Muscle layer of colon (tissue), 2 donors: Measurements from ENCODE around the gene U2AF1L4.

ENCODE experiments used
- H3K27ac ChIP-seq: one replicate; pipeline ENCODE4 v1.7.0; 2013; ENCODE audit warnings: low read depth, mild to moderate bottlenecking, low read length, moderate library complexity
- H3K27me3 ChIP-seq, 2 donors: one replicate each; pipeline ENCODE4 v1.7.0; 2013; ENCODE audit warnings: low read length in 2 of 2, mild to moderate bottlenecking in 2 of 2; ENCODE audit not compliant: insufficient read depth in 2 of 2, control insufficient read depth in 1 of 2
- H3K36me3 ChIP-seq: one replicate; pipeline ENCODE4 v1.7.0; 2013; ENCODE audit warnings: mild to moderate bottlenecking, low read length; ENCODE audit not compliant: insufficient read depth
- H3K4me1 ChIP-seq: one replicate; pipeline ENCODE4 v1.7.0; 2013; ENCODE audit warnings: mild to moderate bottlenecking, low read length; ENCODE audit not compliant: insufficient read depth
- H3K4me3 ChIP-seq, 2 donors: one replicate each; pipeline ENCODE4 v1.7.0; 2013; ENCODE audit warnings: low read length in 2 of 2, low read depth in 1 of 2, mild to moderate bottlenecking in 1 of 2, moderate library complexity in 1 of 2
- H3K9ac ChIP-seq: one replicate; pipeline ENCODE4 v1.7.0; 2013; ENCODE audit warnings: low read length
- H3K9me3 ChIP-seq: one replicate; pipeline ENCODE4 v1.7.0; 2013; ENCODE audit warnings: mild to moderate bottlenecking, low read length
- donor health status: abdominal sarcoma.
- donor health status: Adenocarcinoma of cecum.

The U2AF1L4 gene

GRCh38 chr19:35764432-35765315 is 19.5 kb upstream of the U2AF1L4 start:
- Histone ChIP-seq H3K27me3 (no peaks in the 10 kb centered on the region), H3K9ac (no peak overlapping the region), H3K4me3 (no peak overlapping the region), H3K9me3 (no peaks in the 10 kb centered on the region), H3K36me3 (peaks cover 12% of the 10 kb centered on the region), H3K4me1 (peaks cover 3% of the 10 kb centered on the region), H3K27ac (no peak overlapping the region)

- H3K27ac ChIP-seq = no peak overlapping the region
- peaks cover 12% of the 10 kb centered on the region for H3K36me3 ChIP-seq
- no peaks in the 10 kb centered on the region for H3K27me3 ChIP-seq
- peaks cover 15% of the 10 kb centered on the region for H3K4me1 ChIP-seq
- no peaks in the 10 kb centered on the region for H3K9me3 ChIP-seq
- H3K9ac ChIP-seq = no peak overlapping the region
- H3K4me3 ChIP-seq = no peak overlapping the region
Measured at GRCh38 chr19:35760711-35761349, 15.6 kb upstream of the U2AF1L4 start.

GRCh38 chr19:35759697-35760096 is 14.5 kb upstream of the U2AF1L4 start:
- peaks cover 21% of the 10 kb centered on the region for H3K4me1 ChIP-seq
- H3K27ac ChIP-seq = no peak overlapping the region
- H3K9me3 ChIP-seq = no peaks in the 10 kb centered on the region
- no peak overlapping the region for H3K9ac ChIP-seq
- no peak overlapping the region for H3K4me3 ChIP-seq
- H3K27me3 ChIP-seq = no peaks in the 10 kb centered on the region
- peaks cover 12% of the 10 kb centered on the region for H3K36me3 ChIP-seq

GRCh38 chr19:35757749-35758608 is 12.8 kb upstream of the U2AF1L4 start, which contains the start of gene PROSER3:
Gene PROSER3, plus strand, starts transcription at chr19:35758176. Its CDS starts 40 bp downstream, at chr19:35758216.
- Histone ChIP-seq H3K9me3 (no peaks in the 10 kb centered on the region), H3K27me3 (no peaks in the 10 kb centered on the region), H3K4me3 (peak within 1 kb of the TSS; percentile 79 to 97), H3K9ac (peak within 1 kb of the TSS; percentile 95), H3K4me1 (peaks cover 34% of the 10 kb centered on the region), H3K27ac (peak within 1 kb of the TSS; percentile 98), H3K36me3 (peaks cover 27% of the 10 kb centered on the region)

- Histone ChIP-seq H3K9ac (peak overlapping the region; percentile 95), H3K27me3 (no peaks in the 10 kb centered on the region), H3K27ac (peak overlapping the region; percentile 98), H3K4me1 (peaks cover 34% of the 10 kb centered on the region), H3K4me3 (peak overlapping the region; percentile 10 to 97), H3K9me3 (no peaks in the 10 kb centered on the region), H3K36me3 (peaks cover 34% of the 10 kb centered on the region)
Measured at GRCh38 chr19:35757231-35757748, 12.1 kb upstream of the U2AF1L4 start.

GRCh38 chr19:35756377-35757230 is 11.4 kb upstream of the U2AF1L4 start, which contains the start of gene HSPB6:
Gene HSPB6, minus strand, starts transcription at chr19:35757029. Its CDS starts 21 bp downstream, at chr19:35757008.
- peaks cover 34% of the 10 kb centered on the region for H3K4me1 ChIP-seq
- H3K9ac ChIP-seq = peak within 1 kb of the TSS; percentile 95
- H3K36me3 ChIP-seq = peaks cover 27% of the 10 kb centered on the region
- H3K27me3 ChIP-seq = no peaks in the 10 kb centered on the region
- peak within 1 kb of the TSS; percentile 98 for H3K27ac ChIP-seq
- no peaks in the 10 kb centered on the region for H3K9me3 ChIP-seq
- H3K4me3 ChIP-seq = peak within 1 kb of the TSS; percentile 59 to 97

- peak overlapping the region; percentile 98 for H3K27ac ChIP-seq
- H3K36me3 ChIP-seq = peaks cover 23% of the 10 kb centered on the region
- H3K9ac ChIP-seq = peak overlapping the region; percentile 95
- peak overlapping the region; percentile 59 to 97 for H3K4me3 ChIP-seq
- no peaks in the 10 kb centered on the region for H3K27me3 ChIP-seq
- peaks cover 34% of the 10 kb centered on the region for H3K4me1 ChIP-seq
- H3K9me3 ChIP-seq = no peaks in the 10 kb centered on the region
Measured at GRCh38 chr19:35755550-35756376, 10.5 kb upstream of the U2AF1L4 start.

DNA sequence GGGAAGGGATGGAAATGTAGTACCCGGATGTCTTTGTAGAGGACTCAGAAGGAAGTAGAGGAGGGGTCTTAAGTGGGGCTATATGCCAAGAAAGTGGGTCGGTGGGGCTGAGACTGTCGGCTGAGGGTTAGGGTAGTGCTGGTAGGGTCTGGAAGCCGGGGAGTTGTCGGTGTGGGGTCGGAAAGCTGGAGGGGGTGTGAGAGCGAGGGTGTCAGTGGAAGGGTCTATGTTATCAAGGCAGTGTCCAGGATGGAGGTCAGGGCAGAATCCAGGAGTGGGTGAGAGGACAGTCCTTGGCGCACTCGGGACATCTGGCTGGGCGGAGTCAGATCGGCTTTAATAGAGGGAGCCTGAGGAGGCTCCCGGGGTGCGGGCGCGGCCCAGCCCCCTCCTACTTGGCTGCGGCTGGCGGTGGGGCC is 9.9 kb upstream of the U2AF1L4 start:
- no peaks in the 10 kb centered on the region for H3K27me3 ChIP-seq
- H3K4me1 ChIP-seq = peaks cover 35% of the 10 kb centered on the region
- peak overlapping the region; percentile 54 to 59 for H3K4me3 ChIP-seq
- H3K9ac ChIP-seq = peak overlapping the region; percentile 82
- peaks cover 22% of the 10 kb centered on the region for H3K36me3 ChIP-seq
- peak overlapping the region; percentile 98 for H3K27ac ChIP-seq
- H3K9me3 ChIP-seq = no peaks in the 10 kb centered on the region

DNA sequence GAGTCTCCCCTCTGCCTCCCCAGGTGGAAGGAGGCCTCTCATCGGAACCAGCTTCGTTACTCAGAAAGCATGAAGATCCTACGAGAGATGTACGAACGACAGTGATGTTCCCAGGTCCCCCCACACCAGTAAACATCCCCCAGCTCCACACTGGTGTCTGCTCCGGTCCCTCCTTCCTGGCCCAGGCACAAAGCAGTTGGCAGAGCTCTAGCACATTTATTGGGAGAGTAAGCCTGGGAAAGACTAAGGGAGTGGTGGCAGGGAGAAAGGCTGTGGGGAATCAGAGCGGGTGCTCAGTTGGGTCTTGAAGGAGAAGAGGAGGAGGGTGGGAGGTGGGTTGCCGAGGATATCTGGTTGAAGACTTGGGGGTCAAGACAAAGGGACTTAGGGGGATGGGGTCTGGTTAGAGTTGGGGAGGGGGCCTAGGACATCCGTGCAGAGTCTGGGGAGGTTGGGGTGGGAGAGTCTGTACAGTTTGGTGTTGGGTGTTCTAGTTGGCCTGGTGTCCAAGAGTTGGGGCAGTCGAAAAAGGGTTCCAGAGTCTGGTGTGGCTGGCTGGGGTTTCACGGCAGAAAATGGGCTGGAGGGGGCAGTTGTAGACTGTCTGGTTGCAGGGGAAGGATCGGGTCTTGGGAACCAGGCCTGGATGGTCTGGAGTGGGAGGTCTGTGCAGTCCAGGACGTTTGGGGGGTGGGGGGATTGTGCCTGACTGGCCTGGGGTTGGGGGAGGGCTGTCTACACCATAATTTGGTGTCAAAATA is 9.3 kb upstream of the U2AF1L4 start:
- peak overlapping the region; percentile 82 for H3K9ac ChIP-seq
- peaks cover 37% of the 10 kb centered on the region for H3K4me1 ChIP-seq
- H3K9me3 ChIP-seq = no peaks in the 10 kb centered on the region
- H3K27me3 ChIP-seq = no peaks in the 10 kb centered on the region
- peak overlapping the region in 1 of 2 donors; percentile 54 for H3K4me3 ChIP-seq
- peaks cover 22% of the 10 kb centered on the region for H3K36me3 ChIP-seq
- H3K27ac ChIP-seq = peak overlapping the region; percentile 98
